Adrenal gland (tissue), 12 donors: ENCODE data around the gene SPTBN2. TPM values are rescaled to one million over a fixed set of nuclear protein-coding genes. Genes with fewer than 3 reads are reported as not detected.
A peak's percentile ranks its signal among the peaks of the same experiment; 100 is the strongest.

Experiments
- DNase-seq, 7 donors: peaks; one replicate each; pipeline ENCODE4 v3.0.0-alpha.2; 2019 to 2020
- H3K27ac ChIP-seq, 5 donors: fragments of 200-600 bp; sonication (generic) in 4 of 5; 1 replicate in 3 of 5; 2 replicates in 2 of 5; pipeline versions ENCODE4 v1.5.1 to v1.8.0; 2016 to 2020; ENCODE audit warnings: mild to moderate bottlenecking in 1 of 5
- H3K27me3 ChIP-seq: fragments of 200-600 bp; 2 replicates; pipeline ENCODE4 v1.8.0; 2021
- H3K36me3 ChIP-seq, 2 donors: fragments of 200-600 bp; replicated peaks in 1 of 2; 1 replicate in 1 of 2; 2 replicates in 1 of 2; pipeline versions ENCODE4 v1.5.1 to v1.8.0; 2018 to 2022
- H3K4me1 ChIP-seq, 2 donors: fragments of 200-600 bp; replicated peaks in 1 of 2; 1 replicate in 1 of 2; 2 replicates in 1 of 2; pipeline versions ENCODE4 v1.5.1 to v1.8.0; 2018 to 2021
- H3K4me3 ChIP-seq, 4 donors: fragments of 200-600 bp; sonication (generic) in 3 of 4; one replicate each; pipeline ENCODE4 v1.5.1; 2016 to 2018
- H3K9me3 ChIP-seq, 3 donors: fragments of 200-600 bp; sonication (generic) in 1 of 3; replicated peaks in 1 of 3; 1 replicate in 2 of 3; 2 replicates in 1 of 3; pipeline versions ENCODE4 v1.5.1 to v1.8.0; 2016 to 2021
- CTCF ChIP-seq, 6 experiments: fragments of 450-650 bp in 4 of 6; fragments of 200-600 bp in 2 of 6; sonication (generic) in 1 of 6; IDR thresholded peaks; 1 replicate in 5 of 6; 2 replicates in 1 of 6; pipeline versions ENCODE4 v1.5.1 to v1.8.0; 2016 to 2021; ENCODE audit warnings: antibody characterized with exemption in 6 of 6, mild to moderate bottlenecking in 2 of 6, moderate library complexity in 1 of 6
- POLR2A ChIP-seq, 2 donors: fragments of 450-650 bp; IDR thresholded peaks; one replicate each; pipeline ENCODE4 v1.6.1; 2017; ENCODE audit warnings: antibody characterized with exemption in 2 of 2, mild to moderate bottlenecking in 2 of 2, moderate library complexity in 1 of 2
- WGBS, 4 donors: extraction: QIAGEN DNeasy Blood & Tissue Kit in 2 of 4; methylation state at CpG; one replicate each; pipeline versions ENCODE4 v1.1.5 to v1.1.7; 2013 to 2017; 5-methylcytosine and 5-hydroxymethylcytosine counted together
- intact Hi-C, 2 donors: fragments of 100-400 bp; cut with DNase I; formaldehyde crosslinking; loops; one replicate each; pipeline versions ENCODE4 v1.14.1 to v1.15.0; 2022 to 2023
- polyA plus RNA-seq, 3 donors: library from polyadenylated mRNA; stranded (reverse); fragments of 200-250 nt in 2 of 3; fragments of 350-450 nt in 1 of 3; fragmentation: Illumina TruSeq in 1 of 3; extraction: RNeasy Lipid Tissue Mini Kit (QIAGEN cat#74804) in 1 of 3; gene quantifications; one replicate each; pipeline ENCODE4 v1.2.3, GENCODE V29; 2013 to 2014
- total RNA-seq, 9 donors: library from RNA; depleted of rRNA in 4 of 9; stranded (reverse); fragments of >200 nt in 4 of 9; fragments of 120-200 nt in 1 of 9; fragmentation: NEBNext Ultra II Directional in 1 of 9; extraction: Animal tissue kit (Norgen Biotek cat#: 25700) in 1 of 9; gene quantifications; one replicate each; pipeline versions ENCODE4 v1.1.0 to v1.2.4, GENCODE V29; 2013 to 2023
- donor health status: healthy with polysubstance abuse.
- donor health status: Bipolar disorder and iron deficiency.
- donor health status: DM: yes; HTN: yes; CAD: no.
- donor health status: DM: no; HTN: no; CAD: no.
- donor health status: DM: no; HTN: no; CAD: no.
- donor health status: DM: yes; HTN: yes; CAD: no.

SPTBN2 gene
- total and polyA plus RNA-seq, 12 donors, result 7.2 to 81.8 (median 63.2) TPM

GRCh38 chr11:66701432-66702240, 27.4 kb downstream of the SPTBN2 start:
- H3K27me3 ChIP-seq, result no peaks in the 10 kb centered on the region
- H3K27ac ChIP-seq, result no peak overlapping the region
- no peak overlapping the region for H3K4me3 ChIP-seq
- H3K4me1 ChIP-seq, result no peaks in the 10 kb centered on the region
- H3K9me3 ChIP-seq, result no peaks in the 10 kb centered on the region
- 84 to 90% (median 85%) methylated on average over 9 to 10 of the region's 10 CpGs for WGBS, 4 donors
- TF ChIP-seq CTCF (IDR thresholded peaks at IDR 0.05), result no peak
- TF ChIP-seq POLR2A (IDR thresholded peaks at IDR 0.05), result no peak
- peaks cover 0 to 25% of the 10 kb centered on the region in 2 donors for H3K36me3 ChIP-seq
- intact Hi-C loops, result no loop called here
- DNase-seq, result peak in 6 of 7 donors; percentile 60 to 76 (median 74)

DNA sequence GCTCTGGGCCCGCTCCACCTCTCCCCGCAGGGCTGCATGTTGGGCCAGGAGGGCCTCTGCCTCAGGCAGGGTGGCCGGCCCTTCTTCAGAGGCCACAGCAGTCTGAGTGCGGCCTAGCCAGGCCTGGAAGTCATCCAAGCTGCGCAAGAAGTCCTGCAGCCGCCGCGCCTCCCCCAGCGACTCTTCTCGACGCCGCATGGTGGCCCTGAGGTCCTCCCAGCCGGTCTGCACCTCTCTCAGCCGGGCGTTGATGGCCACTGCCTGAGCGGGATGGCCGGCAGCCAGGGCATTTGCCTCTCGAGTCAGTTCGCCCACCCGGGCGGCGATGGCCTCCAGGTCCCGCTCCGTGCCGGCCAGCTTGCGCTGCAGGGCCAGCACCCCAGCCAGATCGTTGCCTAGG, 28.3 kb downstream of the SPTBN2 start:
- DNase-seq, result no peak
- no peaks in the 10 kb centered on the region for H3K4me1 ChIP-seq
- TF ChIP-seq CTCF (IDR thresholded peaks at IDR 0.05) (no peak), POLR2A (IDR thresholded peaks at IDR 0.05) (no peak)
- H3K9me3 ChIP-seq, result no peaks in the 10 kb centered on the region
- WGBS, 4 donors, result 96 to 100% (median 99%) methylated on average over 3 to 27 of the region's 27 CpGs
- H3K27me3 ChIP-seq, result no peaks in the 10 kb centered on the region
- no peak overlapping the region for H3K27ac ChIP-seq
- H3K4me3 ChIP-seq, result no peak overlapping the region
- H3K36me3 ChIP-seq, result peaks cover 0 to 25% of the 10 kb centered on the region in 2 donors
- intact Hi-C loops, result no loop called here

GRCh38 chr11:66700337-66700736, 28.7 kb downstream of the SPTBN2 start:
- H3K27ac ChIP-seq, result no peak overlapping the region
- 96 to 100% (median 96%) methylated on average over 3 to 15 of the region's 15 CpGs for WGBS, 4 donors
- no peaks in the 10 kb centered on the region for H3K9me3 ChIP-seq
- DNase-seq, result no peak
- H3K4me3 ChIP-seq, result no peak overlapping the region
- no peaks in the 10 kb centered on the region for H3K27me3 ChIP-seq
- peaks cover 0 to 25% of the 10 kb centered on the region in 2 donors for H3K36me3 ChIP-seq
- TF ChIP-seq CTCF (IDR thresholded peaks at IDR 0.05) (no peak), POLR2A (IDR thresholded peaks at IDR 0.05) (no peak)
- intact Hi-C loops, result no loop called here
- no peaks in the 10 kb centered on the region for H3K4me1 ChIP-seq

DNA sequence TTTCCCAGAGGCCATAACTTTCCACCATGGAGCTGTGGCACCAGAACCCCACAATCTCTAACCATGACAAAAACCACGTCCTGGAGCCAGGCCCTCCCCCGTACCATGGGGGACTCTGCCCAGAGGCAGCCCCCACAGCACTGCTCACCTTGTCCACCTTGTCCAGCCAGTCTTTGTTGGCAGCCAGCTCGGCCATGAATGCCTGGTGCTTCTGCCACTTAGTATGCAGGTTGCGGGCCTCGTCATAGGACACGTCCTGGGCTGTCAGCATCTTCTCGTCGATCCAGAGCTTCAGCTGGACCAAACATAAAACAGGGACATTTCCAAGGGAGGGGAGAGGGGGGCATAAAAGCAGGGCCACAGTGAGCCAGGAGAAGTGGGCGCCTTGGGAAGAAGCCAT, 30.5 kb downstream of the SPTBN2 start:
- intact Hi-C loops, result loop anchor here in 1 of 2 donors (10.0 kb wide), 1 partner anchor 276 kb away; the partner anchor contains the start of gene C11orf86
- H3K27ac ChIP-seq, result no peak overlapping the region
- no peak for TF ChIP-seq POLR2A (IDR thresholded peaks at IDR 0.05)
- TF ChIP-seq CTCF (IDR thresholded peaks at IDR 0.05), result no peak
- H3K4me3 ChIP-seq, result no peak overlapping the region
- H3K4me1 ChIP-seq, result peaks cover 3 to 10% of the 10 kb centered on the region in 2 donors
- 93 to 98% (median 95%) methylated on average over 9 of the region's 9 CpGs for WGBS, 4 donors
- DNase-seq, result no peak
- H3K9me3 ChIP-seq, result no peaks in the 10 kb centered on the region
- H3K36me3 ChIP-seq, result peaks cover 0 to 21% of the 10 kb centered on the region in 2 donors
- H3K27me3 ChIP-seq, result no peaks in the 10 kb centered on the region
